ENCODE measurements around the gene AZIN2. TPM values are rescaled to one million over a fixed set of nuclear protein-coding genes. Genes with fewer than 3 reads are reported as not detected.

AZIN2 gene
- total and polyA plus RNA-seq, 10 donors, result 1.4 to 8.3 (median 3.0) TPM

GRCh38 chr1:33081554-33082305 is 777 bp downstream of the AZIN2 start:
- H3K9me3 ChIP-seq, result no peaks in the 10 kb centered on the region
- no peaks in the 10 kb centered on the region for H3K36me3 ChIP-seq
- no peak for DNase-seq
- H3K4me3 ChIP-seq, result peak overlapping the region; percentile 54 to 88 (median 72)
- WGBS, 5 donors, result 12 to 22% (median 14%) methylated on average over 30 to 35 of the region's 35 CpGs
- H3K27me3 ChIP-seq (replicated peaks in 1 of 7), result peaks cover 0 to 16% (median 5%) of the 10 kb centered on the region in 7 donors
- H3K27ac ChIP-seq, result peak overlapping the region in 5 of 8 donors; percentile 27 to 55 (median 45)
- H3K4me1 ChIP-seq, result peaks cover 5 to 51% (median 24%) of the 10 kb centered on the region in 6 donors
- intact Hi-C loops (cut with DNase I; ENCODE audit: low total_unique reads), result loop anchor here (10.0 kb wide), 1 partner anchor 147 kb away; no protein-coding TSS in a partner anchor
- no peak for TF ChIP-seq CTCF (IDR thresholded peaks at IDR 0.05 in 8 of 11, conservative IDR thresholded peaks at IDR 0.05 in 3 of 11)
- no peak for TF ChIP-seq POLR2A (IDR thresholded peaks at IDR 0.05)

GRCh38 chr1:33082575-33083108 is 1.7 kb downstream of the AZIN2 start:
- H3K36me3 ChIP-seq, result no peaks in the 10 kb centered on the region
- intact Hi-C loops (cut with DNase I; ENCODE audit: low total_unique reads), result loop anchor here (10.0 kb wide), 1 partner anchor 148 kb away; no protein-coding TSS in a partner anchor

GRCh38 chr1:33085332-33085731 is 4.4 kb downstream of the AZIN2 start:
- Histone ChIP-seq H3K9me3 (no peaks in the 10 kb centered on the region), H3K27ac (no peak overlapping the region), H3K36me3 (no peaks in the 10 kb centered on the region), H3K4me1 (peaks cover 9 to 63% (median 33%) of the 10 kb centered on the region in 6 donors), H3K4me3 (no peak overlapping the region), H3K27me3 (replicated peaks in 1 of 7) (peaks cover 0 to 16% (median 5%) of the 10 kb centered on the region in 7 donors)
- no peak for DNase-seq
- intact Hi-C loops (cut with DNase I; ENCODE audit: low total_unique reads), result loop anchor here (10.0 kb wide), 1 partner anchor 151 kb away; no protein-coding TSS in a partner anchor
- TF ChIP-seq POLR2AphosphoS5 (IDR thresholded peaks at IDR 0.05), result no peak
- TF ChIP-seq CTCF (IDR thresholded peaks at IDR 0.05 in 8 of 11, conservative IDR thresholded peaks at IDR 0.05 in 3 of 11), result no peak
- no peak for TF ChIP-seq POLR2A (IDR thresholded peaks at IDR 0.05)
- 81 to 89% (median 88%) methylated on average over 4 of the region's 4 CpGs for WGBS, 5 donors

More at GRCh38 chr1:33082575-33083108, 1.7 kb downstream of the AZIN2 start:
- H3K27ac ChIP-seq, result no peak overlapping the region
- TF ChIP-seq CTCF (IDR thresholded peaks at IDR 0.05 in 8 of 11, conservative IDR thresholded peaks at IDR 0.05 in 3 of 11) (no peak), POLR2AphosphoS5 (IDR thresholded peaks at IDR 0.05) (no peak), POLR2A (IDR thresholded peaks at IDR 0.05) (no peak)
- no peak for DNase-seq
- WGBS, 5 donors, result 82 to 87% (median 86%) methylated on average over 6 of the region's 6 CpGs
- no peak overlapping the region for H3K4me3 ChIP-seq
- peaks cover 5 to 53% (median 24%) of the 10 kb centered on the region in 6 donors for H3K4me1 ChIP-seq
- H3K9me3 ChIP-seq, result no peaks in the 10 kb centered on the region
- H3K27me3 ChIP-seq (replicated peaks in 1 of 7), result peaks cover 0 to 16% (median 5%) of the 10 kb centered on the region in 7 donors

GRCh38 chr1:33086384-33086850 is 5.5 kb downstream of the AZIN2 start:
- Histone ChIP-seq H3K4me1 (peaks cover 5 to 52% (median 24%) of the 10 kb centered on the region in 6 donors), H3K4me3 (no peak overlapping the region), H3K9me3 (no peaks in the 10 kb centered on the region), H3K27me3 (replicated peaks in 1 of 7) (peaks cover 0 to 10% (median 1%) of the 10 kb centered on the region in 7 donors), H3K27ac (no peak overlapping the region), H3K36me3 (no peaks in the 10 kb centered on the region)
- no peak for DNase-seq
- 32 to 47% (median 38%) methylated on average over 8 to 12 of the region's 12 CpGs for WGBS, 5 donors
- intact Hi-C loops (cut with DNase I; ENCODE audit: low total_unique reads), result loop anchor here (10.0 kb wide), 1 partner anchor 152 kb away; no protein-coding TSS in a partner anchor
- TF ChIP-seq POLR2AphosphoS5 (IDR thresholded peaks at IDR 0.05) (no peak), POLR2A (IDR thresholded peaks at IDR 0.05) (no peak), CTCF (IDR thresholded peaks at IDR 0.05 in 8 of 11, conservative IDR thresholded peaks at IDR 0.05 in 3 of 11) (peak; percentile 19 to 77 (median 62))

Measured in spleen (tissue), 11 donors.